HepG2 (cell line): Measurements from ENCODE around the gene SLC50A1. TPM values are rescaled to one million over a fixed set of nuclear protein-coding genes. Genes with fewer than 3 reads are reported as not detected.

Experiments used
- ATAC-seq: fragments of 200-7000 bp; cut with Tn5 transposase; 3 replicates; pipeline ENCODE4 v1.9.1; 2020; ENCODE audit warnings: mild to moderate bottlenecking, moderate library complexity
- BruUV-seq: library from RNA; stranded (reverse); fragments of 400-500 nt; replicated peaks from 2 replicates; lab custom pipeline; 2021; lab: Mats Ljungman, UMichigan
- CTCF ChIA-PET: fragments of 300-600 bp; formaldehyde crosslinking; extraction: SDS; loops from one replicate; lab custom pipeline; 2021; ENCODE audit warnings: low total read pairs, inconsistent platforms, low intra/inter-chr PET ratio; lab: Yijun Ruan, JAX
- POLR2A ChIA-PET: fragments of 350-600 bp; sonication (Branson Sonifier 250); formaldehyde crosslinking; loops from one replicate; lab custom pipeline; 2020; ENCODE audit warnings: antibody characterized with exemption, inconsistent platforms; lab: Yijun Ruan, JAX
- DNase-seq: peaks from one replicate; pipeline ENCODE4 v3.0.0-alpha.2; 2015; ENCODE audit warnings: low spot score
- FAIRE-seq: peaks from 3 replicates; lab custom pipeline; 2011; peaks lifted over from hg19 to GRCh38; lab: Jason Lieb, UNC
- H2AFZ ChIP-seq: one replicate; pipeline ENCODE4 v1.6.1; 2011; ENCODE audit warnings: low read length, inconsistent platforms
- H3K27ac ChIP-seq: fragments of 300-600 bp; 3 replicates; pipeline ENCODE4 v1.8.0; 2011; ENCODE audit warnings: mixed run types, mild to moderate bottlenecking, mixed read lengths, low read length, inconsistent platforms; ENCODE audit not compliant: insufficient read depth; ENCODE audit errors: extremely low read length
- H3K27me3 ChIP-seq, 2 experiments: fragments of 200-600 bp in 1 of 2; 2 replicates in 1 of 2; 3 replicates in 1 of 2; pipeline versions ENCODE4 v1.6.0 to v1.8.0; 2011; ENCODE audit warnings: low read length in 2 of 2, mild to moderate bottlenecking in 2 of 2, moderate library complexity in 2 of 2, inconsistent platforms in 1 of 2; ENCODE audit not compliant: insufficient read depth in 2 of 2, control insufficient read depth in 1 of 2
- H3K36me3 ChIP-seq, 2 experiments: fragments of 200-600 bp in 1 of 2; replicated peaks in 1 of 2; 2 replicates in 1 of 2; 3 replicates in 1 of 2; pipeline versions ENCODE4 v1.5.1 to v1.8.0; 2011; ENCODE audit warnings: low read length in 2 of 2, inconsistent platforms in 1 of 2; ENCODE audit not compliant: insufficient read depth in 2 of 2, control insufficient read depth in 1 of 2
- H3K4me1 ChIP-seq: 2 replicates; pipeline ENCODE4 v1.5.1; 2012; ENCODE audit warnings: low read length, inconsistent platforms; ENCODE audit not compliant: insufficient read depth
- H3K4me2 ChIP-seq: 2 replicates; pipeline ENCODE4 v1.6.0; 2011; ENCODE audit warnings: low read depth, low read length, inconsistent platforms
- H3K4me3 ChIP-seq, 3 experiments: fragments of 200-600 bp in 1 of 3; sonication (generic), shearing (Covaris generic) in 1 of 3; replicated peaks in 1 of 3; 2 replicates each; pipeline ENCODE4 v1.5.1; 2011 to 2016; ENCODE audit warnings: low read length in 3 of 3, inconsistent platforms in 2 of 3, low read depth in 2 of 3, mild to moderate bottlenecking in 2 of 3, control low read depth in 1 of 3, mixed read lengths in 1 of 3; ENCODE audit not compliant: insufficient read depth in 1 of 3
- H3K79me2 ChIP-seq: one replicate; pipeline ENCODE4 v1.6.1; 2011; ENCODE audit warnings: low read length, inconsistent platforms; ENCODE audit not compliant: insufficient read depth
- H3K9ac ChIP-seq: 2 replicates; pipeline ENCODE4 v1.6.0; 2011; ENCODE audit warnings: mild to moderate bottlenecking, low read depth, low read length, inconsistent platforms; ENCODE audit not compliant: insufficient read depth
- H3K9me3 ChIP-seq: 2 replicates; pipeline ENCODE4 v1.5.1; 2012; ENCODE audit warnings: mild to moderate bottlenecking, low read length
- H4K20me1 ChIP-seq: 2 replicates; pipeline ENCODE4 v1.6.0; 2011; ENCODE audit warnings: inconsistent platforms, mild to moderate bottlenecking, low read length, moderate library complexity; ENCODE audit not compliant: insufficient read depth
- CEBPB ChIP-seq: IDR thresholded peaks from 2 replicates; pipeline ENCODE4 v1.6.1; 2011; ENCODE audit warnings: low read depth, low read length, improper control_type of control experiment, borderline replicate concordance
- NR1H2 ChIP-seq: sonication (generic); formaldehyde crosslinking; IDR thresholded peaks from 2 replicates; pipeline ENCODE4 v1.8.1; 2022; ENCODE audit warnings: low read depth, missing genetic modification reagents, borderline replicate concordance
- PTBP1 ChIP-seq: fragments of 200-400 bp; formaldehyde crosslinking; IDR thresholded peaks from 2 replicates; pipeline ENCODE4 v1.6.1; 2018; ENCODE audit warnings: low read length, low read depth; ENCODE audit not compliant: poor library complexity, severe bottlenecking
- RARA ChIP-seq: IDR thresholded peaks from 2 replicates; pipeline ENCODE4 v1.6.1; 2016; ENCODE audit warnings: missing genetic modification reagents, missing compliant biosample characterization
- SP4 ChIP-seq: sonication (generic); formaldehyde crosslinking; IDR thresholded peaks from 2 replicates; pipeline ENCODE4 v1.8.1; 2023; ENCODE audit warnings: mild to moderate bottlenecking, missing genetic modification reagents
- ZKSCAN5 ChIP-seq: sonication (generic); formaldehyde crosslinking; IDR thresholded peaks from 2 replicates; pipeline ENCODE4 v1.5.1; 2020; ENCODE audit warnings: mild to moderate bottlenecking, missing genetic modification reagents
- ZNF296 ChIP-seq: sonication (generic); formaldehyde crosslinking; conservative IDR thresholded peaks from 2 replicates; pipeline ENCODE4 v1.5.0; 2020; ENCODE audit warnings: mild to moderate bottlenecking, missing genetic modification reagents
- ZNF678 ChIP-seq: sonication (generic); formaldehyde crosslinking; IDR thresholded peaks from 2 replicates; pipeline ENCODE4 v1.4.0; 2020; ENCODE audit warnings: mild to moderate bottlenecking, missing genetic modification reagents
- WGBS: methylation state at CpG from one replicate; pipeline ENCODE4 v1.1.6; 2017; ENCODE audit warnings: low lambda C conversion rate; 5-methylcytosine and 5-hydroxymethylcytosine counted together
- in situ Hi-C: cut with HindIII; loops from 2 replicates; pipeline ENCODE4 v1.10.0; 2017; ENCODE audit warnings: low pct_unique_long_range_greater_than_20kb; ENCODE audit not compliant: extremely low pct_ligation_motif_present
- intact Hi-C: fragments of 100-400 bp; cut with micrococcal nuclease; formaldehyde crosslinking; loops from one replicate; pipeline ENCODE4 v1.10.0; 2022; ENCODE audit not compliant: unreplicated experiment
- polyA plus RNA-seq, 8 experiments: library from polyadenylated mRNA; depleted of rRNA in 3 of 8; stranded (reverse) in 7 of 8; unstranded in 1 of 8; fragments of >200 nt; fragmentation: Illumina TruSeq in 4 of 8; extraction: Trizol in 4 of 8; gene quantifications; 2 replicates each; pipeline versions ENCODE4 v1.2.1 to v1.2.3, GENCODE V29; 2011 to 2016; ENCODE audit warnings: low read depth in 4 of 8, missing spikeins in 1 of 8, mixed read lengths in 1 of 8; ENCODE audit not compliant: insufficient read depth in 1 of 8
- total RNA-seq, 5 experiments: library from RNA; depleted of rRNA; stranded (reverse); fragments of >200 nt; fragmentation: Illumina TruSeq; extraction: Trizol; gene quantifications; 2 replicates each; pipeline ENCODE4 v1.2.3, GENCODE V29; 2016; ENCODE audit warnings: low read depth in 1 of 5
- TF ChIP-seq, protein P1 (sequence below): sonication (generic); formaldehyde crosslinking; IDR thresholded peaks from 2 replicates; pipeline ENCODE4 v1.4.0; 2020; ENCODE audit warnings: missing genetic modification reagents
- TF ChIP-seq, protein P2 (sequence below): sonication (generic); formaldehyde crosslinking; IDR thresholded peaks from 2 replicates; pipeline ENCODE4 v1.8.0; 2022; ENCODE audit warnings: missing genetic modification reagents, mild to moderate bottlenecking, borderline replicate concordance
- TF ChIP-seq, protein P3 (sequence below): sonication (generic); formaldehyde crosslinking; IDR thresholded peaks from 2 replicates; pipeline ENCODE4 v1.8.1; 2023; ENCODE audit warnings: mild to moderate bottlenecking, missing genetic modification reagents

SLC50A1 gene
- total and polyA plus RNA-seq, 2 of the 13 experiments (the other 11 are each of a cell fraction or from before 2014, with no cell fraction given): 22.5 to 46.8 TPM

DNA sequence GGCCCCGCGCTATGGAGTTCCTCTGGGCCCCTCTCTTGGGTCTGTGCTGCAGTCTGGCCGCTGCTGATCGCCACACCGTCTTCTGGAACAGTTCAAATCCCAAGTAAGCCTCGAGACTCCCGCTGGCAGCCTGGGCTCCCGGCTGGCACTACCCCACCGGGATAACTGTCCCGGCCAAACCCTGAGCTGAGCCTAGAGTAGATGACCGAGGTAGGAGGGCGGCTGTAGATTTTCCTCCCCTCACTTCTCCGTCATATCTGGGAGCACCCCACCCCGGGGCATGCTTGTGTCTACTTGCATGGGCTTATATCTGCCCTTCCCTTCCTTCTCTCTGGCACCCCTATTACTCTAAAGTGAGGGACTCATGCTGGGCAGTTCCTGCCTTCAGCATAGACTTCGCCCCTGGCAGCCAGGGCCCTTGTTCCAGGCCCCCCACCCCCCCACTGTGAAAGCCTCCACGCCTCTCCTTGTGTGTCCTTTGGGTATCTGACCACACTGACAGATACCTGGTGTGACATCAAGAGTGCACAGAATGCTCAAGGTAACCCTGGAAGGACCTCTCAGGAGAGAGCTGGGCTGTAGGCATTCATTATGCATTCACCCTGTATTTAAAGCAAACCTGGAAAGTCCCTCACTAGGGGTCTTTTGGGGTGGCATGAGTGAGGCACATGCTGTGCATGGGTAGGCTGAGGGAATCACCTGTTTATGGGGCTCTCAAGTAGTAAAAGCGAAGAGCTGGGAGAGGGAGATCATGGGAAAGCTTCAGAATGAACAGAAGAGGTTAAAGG lies 7.5 kb upstream of the SLC50A1 start (continued):
- TF ChIP-seq, protein P1, sequence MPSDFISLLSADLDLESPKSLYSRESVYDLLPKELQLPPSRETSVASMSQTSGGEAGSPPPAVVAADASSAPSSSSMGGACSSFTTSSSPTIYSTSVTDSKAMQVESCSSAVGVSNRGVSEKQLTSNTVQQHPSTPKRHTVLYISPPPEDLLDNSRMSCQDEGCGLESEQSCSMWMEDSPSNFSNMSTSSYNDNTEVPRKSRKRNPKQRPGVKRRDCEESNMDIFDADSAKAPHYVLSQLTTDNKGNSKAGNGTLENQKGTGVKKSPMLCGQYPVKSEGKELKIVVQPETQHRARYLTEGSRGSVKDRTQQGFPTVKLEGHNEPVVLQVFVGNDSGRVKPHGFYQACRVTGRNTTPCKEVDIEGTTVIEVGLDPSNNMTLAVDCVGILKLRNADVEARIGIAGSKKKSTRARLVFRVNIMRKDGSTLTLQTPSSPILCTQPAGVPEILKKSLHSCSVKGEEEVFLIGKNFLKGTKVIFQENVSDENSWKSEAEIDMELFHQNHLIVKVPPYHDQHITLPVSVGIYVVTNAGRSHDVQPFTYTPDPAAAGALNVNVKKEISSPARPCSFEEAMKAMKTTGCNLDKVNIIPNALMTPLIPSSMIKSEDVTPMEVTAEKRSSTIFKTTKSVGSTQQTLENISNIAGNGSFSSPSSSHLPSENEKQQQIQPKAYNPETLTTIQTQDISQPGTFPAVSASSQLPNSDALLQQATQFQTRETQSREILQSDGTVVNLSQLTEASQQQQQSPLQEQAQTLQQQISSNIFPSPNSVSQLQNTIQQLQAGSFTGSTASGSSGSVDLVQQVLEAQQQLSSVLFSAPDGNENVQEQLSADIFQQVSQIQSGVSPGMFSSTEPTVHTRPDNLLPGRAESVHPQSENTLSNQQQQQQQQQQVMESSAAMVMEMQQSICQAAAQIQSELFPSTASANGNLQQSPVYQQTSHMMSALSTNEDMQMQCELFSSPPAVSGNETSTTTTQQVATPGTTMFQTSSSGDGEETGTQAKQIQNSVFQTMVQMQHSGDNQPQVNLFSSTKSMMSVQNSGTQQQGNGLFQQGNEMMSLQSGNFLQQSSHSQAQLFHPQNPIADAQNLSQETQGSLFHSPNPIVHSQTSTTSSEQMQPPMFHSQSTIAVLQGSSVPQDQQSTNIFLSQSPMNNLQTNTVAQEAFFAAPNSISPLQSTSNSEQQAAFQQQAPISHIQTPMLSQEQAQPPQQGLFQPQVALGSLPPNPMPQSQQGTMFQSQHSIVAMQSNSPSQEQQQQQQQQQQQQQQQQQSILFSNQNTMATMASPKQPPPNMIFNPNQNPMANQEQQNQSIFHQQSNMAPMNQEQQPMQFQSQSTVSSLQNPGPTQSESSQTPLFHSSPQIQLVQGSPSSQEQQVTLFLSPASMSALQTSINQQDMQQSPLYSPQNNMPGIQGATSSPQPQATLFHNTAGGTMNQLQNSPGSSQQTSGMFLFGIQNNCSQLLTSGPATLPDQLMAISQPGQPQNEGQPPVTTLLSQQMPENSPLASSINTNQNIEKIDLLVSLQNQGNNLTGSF: peak; percentile 42; the same call in 1 of the 2 replicates

DNA sequence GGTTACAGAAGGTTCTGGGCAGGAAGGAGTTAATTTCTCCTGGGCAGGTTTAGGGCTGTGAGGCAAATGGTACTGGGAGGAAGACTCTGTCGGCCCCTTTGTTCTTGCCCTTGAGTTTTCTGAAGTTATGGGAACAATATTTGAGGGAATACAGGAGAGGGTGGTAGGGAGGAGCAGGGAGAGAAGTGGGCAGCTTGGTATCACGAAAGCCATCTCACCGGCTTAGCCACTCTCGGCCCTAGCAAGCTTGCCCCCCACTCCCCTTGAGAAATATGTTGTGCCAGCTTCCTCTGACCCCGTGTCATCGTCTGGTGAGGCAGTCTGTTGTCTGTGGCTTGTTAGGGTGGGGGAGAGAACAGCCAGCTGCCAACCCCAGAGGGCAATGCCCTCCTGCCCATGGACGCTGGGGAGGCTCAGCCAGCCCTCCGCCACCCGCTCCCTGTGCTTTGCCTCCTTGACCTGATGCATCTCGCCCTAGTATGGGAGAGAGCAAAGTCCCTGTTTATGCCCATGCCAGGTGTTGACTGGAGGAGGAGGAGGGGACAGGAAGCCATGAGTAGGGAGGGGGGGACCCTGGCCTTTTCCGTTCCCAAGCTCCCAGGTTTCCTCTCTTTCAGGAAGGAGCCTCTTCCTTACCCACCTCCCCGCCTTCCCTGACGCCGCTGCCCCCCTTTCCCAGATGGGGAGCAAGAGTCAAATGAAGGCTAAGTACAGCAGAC lies 6.7 kb upstream of the SLC50A1 start:
- peak overlapping the region; percentile 99 for H3K9ac ChIP-seq
- FAIRE-seq (peak; percentile 70), DNase-seq (peak; percentile 90), ATAC-seq (peak; percentile 5)
- BruUV-seq: TSS peak; percentile 68
- H3K27ac ChIP-seq: peak overlapping the region; percentile 100
- H3K79me2 ChIP-seq: peaks cover 63% of the 10 kb centered on the region
- peak overlapping the region; percentile 96 to 99 (median 99) for H3K4me3 ChIP-seq
- ChIA-PET POLR2A (interaction anchor here (0.8 to 6.4 kb wide), 16 partner anchors 8 to 158 kb away, joined by 3 to 56 read pairs (median 8); partner anchors contain the start of genes CLK2, DPM3, KRTCAP2 and SHC1), CTCF (no interaction called here)
- no peak overlapping the region for H2AFZ ChIP-seq
- peaks cover 13 to 36% of the 10 kb centered on the region in 2 experiments for H3K36me3 ChIP-seq
- in situ Hi-C loops: loop anchor here (5.0 kb wide), 1 partner anchor 37 kb away; no protein-coding TSS in a partner anchor
- intact Hi-C loops: loop anchor here (5.0 kb wide), 2 partner anchors 37 to 953 kb away; partner anchors contain the start of gene MEX3A
- under 1% methylated on average over 9 of the region's 14 CpGs for WGBS
- H3K9me3 ChIP-seq: no peaks in the 10 kb centered on the region
- H3K4me1 ChIP-seq: peaks cover 55% of the 10 kb centered on the region
- H4K20me1 ChIP-seq: peaks cover 45% of the 10 kb centered on the region
- peak overlapping the region; percentile 94 for H3K4me2 ChIP-seq
- H3K27me3 ChIP-seq: no peaks in the 10 kb centered on the region; a peak in 1 of 5 replicates
- no peak for TF ChIP-seq CEBPB
- TF ChIP-seq, protein P2, sequence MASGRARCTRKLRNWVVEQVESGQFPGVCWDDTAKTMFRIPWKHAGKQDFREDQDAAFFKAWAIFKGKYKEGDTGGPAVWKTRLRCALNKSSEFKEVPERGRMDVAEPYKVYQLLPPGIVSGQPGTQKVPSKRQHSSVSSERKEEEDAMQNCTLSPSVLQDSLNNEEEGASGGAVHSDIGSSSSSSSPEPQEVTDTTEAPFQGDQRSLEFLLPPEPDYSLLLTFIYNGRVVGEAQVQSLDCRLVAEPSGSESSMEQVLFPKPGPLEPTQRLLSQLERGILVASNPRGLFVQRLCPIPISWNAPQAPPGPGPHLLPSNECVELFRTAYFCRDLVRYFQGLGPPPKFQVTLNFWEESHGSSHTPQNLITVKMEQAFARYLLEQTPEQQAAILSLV (CRISPR knock-in tag): peak; percentile 86
- no peak for TF ChIP-seq PTBP1
- no peak for TF ChIP-seq SP4 (CRISPR knock-in tag)
- no peak for TF ChIP-seq ZNF296 (CRISPR knock-in tag)
- no peak for TF ChIP-seq NR1H2 (CRISPR knock-in tag)
- TF ChIP-seq RARA (CRISPR knock-in tag): peak; percentile 92
- 0 out of 2 replicates have a peak, but pooled peaks have one; percentile 32 for TF ChIP-seq ZNF678 (CRISPR knock-in tag)
- TF ChIP-seq, protein P3, sequence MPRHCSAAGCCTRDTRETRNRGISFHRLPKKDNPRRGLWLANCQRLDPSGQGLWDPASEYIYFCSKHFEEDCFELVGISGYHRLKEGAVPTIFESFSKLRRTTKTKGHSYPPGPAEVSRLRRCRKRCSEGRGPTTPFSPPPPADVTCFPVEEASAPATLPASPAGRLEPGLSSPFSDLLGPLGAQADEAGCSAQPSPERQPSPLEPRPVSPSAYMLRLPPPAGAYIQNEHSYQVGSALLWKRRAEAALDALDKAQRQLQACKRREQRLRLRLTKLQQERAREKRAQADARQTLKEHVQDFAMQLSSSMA (CRISPR knock-in tag): 0 out of 2 replicates have a peak, but pooled peaks have one; percentile 10
- 0 out of 2 replicates have a peak, but pooled peaks have one; percentile 17 for TF ChIP-seq ZKSCAN5 (CRISPR knock-in tag)
